Cardiac muscle cell (in vitro differentiated cells and primary cell): ENCODE data around the gene LRP1B. TPM values are rescaled to one million over a fixed set of nuclear protein-coding genes. Genes with fewer than 3 reads are reported as not detected.

Source experiments
- DNase-seq, 2 donors: peaks; one replicate each; pipeline versions ENCODE4 v3.0.0 to v3.0.0-alpha.2; 2010 to 2017; ENCODE audit warnings: low read depth in 1 of 2, low spot score in 1 of 2
- H3K27ac ChIP-seq: fragments of 200-600 bp; sonication (generic); 2 replicates; pipeline ENCODE4 v1.5.1; 2016
- H3K27me3 ChIP-seq: fragments of 200-600 bp; sonication (generic); 2 replicates; pipeline ENCODE4 v1.6.0; 2016; ENCODE audit warnings: control low read depth
- H3K36me3 ChIP-seq: fragments of 200-600 bp; sonication (generic); 2 replicates; pipeline ENCODE4 v1.5.1; 2016; ENCODE audit warnings: control low read depth
- H3K4me1 ChIP-seq: fragments of 200-600 bp; sonication (generic); 2 replicates; pipeline ENCODE4 v1.8.1; 2017; ENCODE audit warnings: low read depth, mild to moderate bottlenecking, mixed run types
- H3K4me3 ChIP-seq: fragments of 200-600 bp; sonication (generic); 2 replicates; pipeline ENCODE4 v1.5.1; 2016; ENCODE audit warnings: mild to moderate bottlenecking
- H3K9me3 ChIP-seq: fragments of 200-600 bp; sonication (generic); 2 replicates; pipeline ENCODE4 v1.5.1; 2017; ENCODE audit warnings: low read depth, mild to moderate bottlenecking, control low read depth
- polyA plus RNA-seq: library from polyadenylated mRNA; unstranded; fragments of >200 nt; fragmentation: Nextera tagmentation; extraction: Ambion mirVana; gene quantifications from 2 replicates; pipeline ENCODE4 v1.2.1, GENCODE V29; 2016
- total RNA-seq: library from RNA; depleted of rRNA; stranded (reverse); fragments of >200 nt; gene quantifications from 2 replicates; pipeline ENCODE4 v1.2.3, GENCODE V29; 2016
- TF ChIP-seq, protein P1 (sequence below): IDR thresholded peaks from 2 replicates; pipeline ENCODE4 v1.5.1; 2012; ENCODE audit warnings: low read depth, mild to moderate bottlenecking, low read length

LRP1B gene
- total and polyA plus RNA-seq, 2 experiments from 2014 or later = 1.2 to 2.5 TPM

DNA sequence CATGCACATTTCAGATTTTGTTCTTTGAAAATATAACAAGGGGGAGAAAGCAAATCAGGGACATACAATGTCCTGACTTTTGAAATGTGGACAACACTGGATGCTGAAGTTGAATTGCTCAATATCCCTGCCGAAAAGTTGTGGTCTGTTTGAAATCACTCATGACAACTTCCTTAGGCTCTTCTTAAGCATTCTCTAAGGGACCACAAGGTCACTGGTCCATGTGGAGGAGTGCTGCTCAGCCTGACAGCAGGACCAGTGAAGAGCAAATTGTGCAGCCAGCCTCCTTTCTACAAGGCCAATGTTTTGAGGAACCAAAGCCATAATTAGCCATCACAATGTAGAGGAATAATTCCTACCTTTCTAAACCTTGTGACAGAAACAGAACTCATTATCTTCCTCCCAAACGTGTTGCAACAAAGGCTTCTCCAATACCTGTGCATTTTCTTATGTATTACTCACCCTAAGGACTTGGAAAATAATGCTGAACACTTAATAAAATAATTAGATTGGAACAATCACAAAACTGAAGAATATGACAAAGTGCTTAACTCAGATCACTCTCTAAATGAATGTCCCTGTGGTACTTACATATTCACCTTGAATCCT, 1873.0 kb downstream of the LRP1B start:
- no peaks in the 10 kb centered on the region for H3K4me1 ChIP-seq
- no peak overlapping the region for H3K4me3 ChIP-seq
- no peak overlapping the region for H3K27ac ChIP-seq
- no peaks in the 10 kb centered on the region for H3K9me3 ChIP-seq
- TF ChIP-seq, protein P1, sequence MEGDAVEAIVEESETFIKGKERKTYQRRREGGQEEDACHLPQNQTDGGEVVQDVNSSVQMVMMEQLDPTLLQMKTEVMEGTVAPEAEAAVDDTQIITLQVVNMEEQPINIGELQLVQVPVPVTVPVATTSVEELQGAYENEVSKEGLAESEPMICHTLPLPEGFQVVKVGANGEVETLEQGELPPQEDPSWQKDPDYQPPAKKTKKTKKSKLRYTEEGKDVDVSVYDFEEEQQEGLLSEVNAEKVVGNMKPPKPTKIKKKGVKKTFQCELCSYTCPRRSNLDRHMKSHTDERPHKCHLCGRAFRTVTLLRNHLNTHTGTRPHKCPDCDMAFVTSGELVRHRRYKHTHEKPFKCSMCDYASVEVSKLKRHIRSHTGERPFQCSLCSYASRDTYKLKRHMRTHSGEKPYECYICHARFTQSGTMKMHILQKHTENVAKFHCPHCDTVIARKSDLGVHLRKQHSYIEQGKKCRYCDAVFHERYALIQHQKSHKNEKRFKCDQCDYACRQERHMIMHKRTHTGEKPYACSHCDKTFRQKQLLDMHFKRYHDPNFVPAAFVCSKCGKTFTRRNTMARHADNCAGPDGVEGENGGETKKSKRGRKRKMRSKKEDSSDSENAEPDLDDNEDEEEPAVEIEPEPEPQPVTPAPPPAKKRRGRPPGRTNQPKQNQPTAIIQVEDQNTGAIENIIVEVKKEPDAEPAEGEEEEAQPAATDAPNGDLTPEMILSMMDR = no peak
- no peaks in the 10 kb centered on the region for H3K36me3 ChIP-seq
- no peaks in the 10 kb centered on the region for H3K27me3 ChIP-seq
- peak in 1 of 2 donors; percentile 52 for DNase-seq

DNA sequence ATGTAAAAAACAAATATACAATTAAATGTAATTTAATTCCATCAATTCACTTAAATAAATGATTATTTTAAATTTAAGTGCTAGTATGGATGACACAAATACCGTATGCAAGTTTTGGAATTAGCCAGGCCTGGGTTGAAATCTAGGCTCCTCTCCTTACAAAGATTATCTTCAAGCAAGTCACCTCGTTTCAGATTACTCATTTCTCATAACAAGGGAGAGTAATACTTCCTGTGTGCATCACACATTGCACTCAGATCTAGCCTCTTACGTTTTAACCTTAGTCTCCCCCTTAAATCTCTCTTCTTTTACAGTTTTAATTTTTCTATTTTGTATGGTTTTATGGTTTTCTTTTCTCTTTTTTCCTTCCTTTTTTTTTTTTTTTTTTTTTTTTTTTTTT, 1874.7 kb downstream of the LRP1B start:
- DNase-seq = peak in 1 of 2 donors; percentile 7
- Histone ChIP-seq H3K27ac (no peak overlapping the region), H3K9me3 (no peaks in the 10 kb centered on the region), H3K27me3 (no peaks in the 10 kb centered on the region), H3K4me1 (no peaks in the 10 kb centered on the region), H3K4me3 (no peak overlapping the region), H3K36me3 (no peaks in the 10 kb centered on the region)
- TF ChIP-seq, protein P1 = no peak

DNA sequence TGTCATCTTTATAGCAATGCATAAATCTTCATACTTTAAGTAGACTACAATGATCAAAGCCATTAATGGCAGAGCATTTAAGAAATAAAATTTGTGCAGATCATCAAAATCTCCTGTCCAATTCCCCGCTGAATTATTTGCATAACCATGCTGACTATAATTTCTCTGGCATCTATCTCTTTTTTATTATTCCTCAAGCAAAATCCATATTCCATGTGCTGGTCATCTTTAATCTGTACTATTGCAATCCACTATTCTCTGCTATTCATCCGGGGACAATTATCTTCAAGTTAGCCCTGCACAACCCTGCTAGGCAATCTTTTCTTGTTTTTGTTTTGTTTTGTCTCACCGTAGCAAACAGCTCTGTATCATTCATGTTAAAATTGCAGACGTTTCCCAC, 1881.0 kb downstream of the LRP1B start:
- no peaks in the 10 kb centered on the region for H3K9me3 ChIP-seq
- no peaks in the 10 kb centered on the region for H3K36me3 ChIP-seq
- H3K4me3 ChIP-seq = no peak overlapping the region
- TF ChIP-seq, protein P1 = no peak
- no peaks in the 10 kb centered on the region for H3K27me3 ChIP-seq
- DNase-seq = no peak
- H3K4me1 ChIP-seq = no peaks in the 10 kb centered on the region
- no peak overlapping the region for H3K27ac ChIP-seq

DNA sequence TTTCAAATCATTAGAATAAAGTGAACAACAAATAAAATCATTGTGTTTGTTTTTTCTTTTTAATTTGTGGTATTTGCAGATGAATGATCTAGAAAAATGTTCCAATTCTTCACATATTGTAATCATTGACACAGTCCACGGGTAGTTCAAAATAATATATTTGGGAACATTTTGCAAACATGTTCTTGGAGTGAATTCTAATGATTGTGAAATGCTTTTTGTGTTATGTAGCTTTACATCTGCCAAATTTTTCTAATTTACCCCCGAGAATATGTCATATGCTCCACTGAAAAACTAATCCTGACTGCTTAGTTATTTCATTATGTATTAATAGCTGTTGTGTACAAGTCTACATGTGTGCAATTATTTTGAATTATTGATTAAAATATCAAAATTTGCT, 1882.2 kb downstream of the LRP1B start:
- Histone ChIP-seq H3K27ac (no peak overlapping the region), H3K27me3 (no peaks in the 10 kb centered on the region), H3K4me1 (no peaks in the 10 kb centered on the region), H3K9me3 (no peaks in the 10 kb centered on the region), H3K36me3 (no peaks in the 10 kb centered on the region), H3K4me3 (no peak overlapping the region)
- peak in 1 of 2 donors; percentile 47 for DNase-seq
- TF ChIP-seq, protein P1 = no peak

DNA sequence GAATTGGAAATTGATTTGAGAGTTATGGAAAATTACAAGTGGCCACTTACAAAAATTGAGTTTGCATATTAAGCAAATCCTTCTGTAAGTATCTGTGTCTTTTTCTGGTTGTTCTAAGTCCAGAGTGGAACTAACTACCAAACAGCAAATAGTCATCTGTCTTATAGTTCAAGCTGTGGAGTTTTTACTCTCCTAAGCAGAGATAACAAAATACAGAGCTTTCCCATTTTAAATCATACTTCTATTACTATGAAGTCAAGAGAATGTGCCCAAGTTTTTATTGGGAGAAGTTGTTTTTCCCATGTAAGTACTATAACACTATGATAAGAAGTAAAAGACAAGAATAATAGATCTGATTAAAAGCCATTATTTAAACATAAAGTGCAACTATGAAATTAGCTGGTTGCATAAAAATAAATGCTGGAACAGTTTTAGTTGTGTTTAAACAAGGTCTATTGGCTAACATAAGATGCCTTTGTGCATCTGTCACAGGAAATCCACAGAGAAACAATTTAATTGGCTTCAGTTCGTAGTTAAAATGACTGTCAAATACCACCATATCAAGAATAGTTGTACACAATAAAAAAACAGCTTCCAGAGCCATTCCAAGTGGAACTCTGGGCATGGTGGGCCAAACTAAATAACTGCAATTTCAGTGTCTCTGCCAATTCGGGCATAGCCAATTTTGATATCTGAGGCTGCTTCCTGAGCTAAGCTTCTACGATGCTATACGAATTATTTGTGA, 1883.2 kb downstream of the LRP1B start:
- TF ChIP-seq, protein P1 = no peak
- no peak overlapping the region for H3K27ac ChIP-seq
- H3K27me3 ChIP-seq = no peaks in the 10 kb centered on the region
- no peak overlapping the region for H3K4me3 ChIP-seq
- DNase-seq = peak in 1 of 2 donors; percentile 63
- H3K9me3 ChIP-seq = no peaks in the 10 kb centered on the region
- no peaks in the 10 kb centered on the region for H3K4me1 ChIP-seq
- H3K36me3 ChIP-seq = no peaks in the 10 kb centered on the region
